ENCODE results near the gene PER1.

The PER1 gene

GRCh38 chr17:8151120-8151640 is 1.0 kb downstream of the PER1 start:
- DNase-seq = peak; percentile 92

GRCh38 chr17:8150194-8151119 is 1.7 kb downstream of the PER1 start:
- no peak for DNase-seq

GRCh38 chr17:8149419-8150193 is 2.6 kb downstream of the PER1 start:
- no peak for DNase-seq

GRCh38 chr17:8148560-8148959 is 3.6 kb downstream of the PER1 start:
- DNase-seq = no peak

- no peak for DNase-seq
Measured at GRCh38 chr17:8147805-8148404, 4.3 kb downstream of the PER1 start.

GRCh38 chr17:8147141-8147804 is 4.9 kb downstream of the PER1 start:
- DNase-seq = no peak

- no peak for DNase-seq
Measured at GRCh38 chr17:8146381-8147140, 5.6 kb downstream of the PER1 start.

GRCh38 chr17:8145811-8146210 is 6.4 kb downstream of the PER1 start:
- no peak for DNase-seq

- DNase-seq = no peak
Measured at GRCh38 chr17:8144401-8145231, 7.6 kb downstream of the PER1 start.

- no peak for DNase-seq
Measured at GRCh38 chr17:8143581-8144400, 8.4 kb downstream of the PER1 start.

- DNase-seq = no peak
Measured at GRCh38 chr17:8142887-8143580, 9.2 kb downstream of the PER1 start.

- DNase-seq = no peak
Measured at GRCh38 chr17:8142158-8142886, 9.9 kb downstream of the PER1 start.

GRCh38 chr17:8141741-8142140 is 10.5 kb downstream of the PER1 start:
- DNase-seq = no peak

GRCh38 chr17:8141045-8141444 is 11.2 kb downstream of the PER1 start:
- no peak for DNase-seq

- no peak for DNase-seq
Measured at GRCh38 chr17:8140065-8141029, 11.9 kb downstream of the PER1 start.

- DNase-seq = peak; percentile 99
Measured at GRCh38 chr17:8138672-8139371, 13.4 kb downstream of the PER1 start.

- DNase-seq = no peak
Measured at GRCh38 chr17:8138374-8138671, 13.9 kb downstream of the PER1 start.
